Measurements from ENCODE around the gene KIAA1671. TPM values are rescaled to one million over a fixed set of nuclear protein-coding genes. Genes with fewer than 3 reads are reported as not detected.

KIAA1671 gene
- total and polyA plus RNA-seq, 2 of the 4 experiments (the other 2 are of a cell fraction) = 0.02 TPM; not detected in 1

- H3K79me1 ChIP-seq (ENCODE audit: low read depth in 1 of 2, low read length in 2 of 2) = no peaks in the 10 kb centered on the region
- H2AK9ac ChIP-seq (replicated peaks; ENCODE audit: low read depth, low read length, poor library complexity) = no peak overlapping the region
- no peak overlapping the region for H3K4ac ChIP-seq (ENCODE audit: low read depth, low read length)
- no TSS peak for BruUV-seq (replicated peaks)
- H2BK120ac ChIP-seq (ENCODE audit: low read depth, low read length) = no peak overlapping the region
- no peak overlapping the region for H2BK15ac ChIP-seq (ENCODE audit: low read depth, low read length)
- H3K36me3 ChIP-seq (ENCODE audit: control insufficient read depth, insufficient read depth, low read length) = no peaks in the 10 kb centered on the region
- H3K56ac ChIP-seq (ENCODE audit: extremely low read depth, insufficient read depth, low read length) = no peak overlapping the region
- no CpG with 5 or more reads among the region's 9 CpGs for WGBS, 2 experiments (ENCODE audit: extremely low coverage in 2 of 2, insufficient read length in 1 of 2)
- no peak overlapping the region for H2BK20ac ChIP-seq (ENCODE audit: low read depth, low read length)
- no peak overlapping the region for H3K18ac ChIP-seq (ENCODE audit: low read depth, low read length)
- no peaks in the 10 kb centered on the region for H3K4me1 ChIP-seq (ENCODE audit: control insufficient read depth, insufficient read depth, low read length)
- no peak for TF ChIP-seq BHLHE40 (IDR thresholded peaks at IDR 0.05; ENCODE audit: low read depth, low read length)
- TF ChIP-seq MXI1 (IDR thresholded peaks at IDR 0.05; ENCODE audit: borderline replicate concordance, low read depth, low read length) = no peak
- no peak for TF ChIP-seq SMC3 (IDR thresholded peaks at IDR 0.05; ENCODE audit: low read depth, low read length)
- TF ChIP-seq CHD1 (IDR thresholded peaks at IDR 0.05; ENCODE audit: low read depth, low read length) = no peak
- TF ChIP-seq NFE2L2 (IDR thresholded peaks at IDR 0.05; ENCODE audit: low read depth, low read length) = no peak
- no peak for TF ChIP-seq CEBPB (IDR thresholded peaks at IDR 0.05; ENCODE audit: low read depth, low read length)
- no peak for TF ChIP-seq CTCF (conservative IDR thresholded peaks at IDR 0.05; ENCODE audit: low read depth, low read length)
- no peaks in the 10 kb centered on the region for H4K20me1 ChIP-seq (ENCODE audit: insufficient read depth, low read length)
- no peak overlapping the region for H3K4me2 ChIP-seq (ENCODE audit: low read depth, low read length)
- no peak overlapping the region for H2BK5ac ChIP-seq (ENCODE audit: low read depth, low read length, poor library complexity, severe bottlenecking)
- in situ Hi-C loops (cut with MboI; ENCODE audit: low sequenced_read_pairs) (no loop called here), dilution Hi-C loops (cut with HindIII; ENCODE audit: low sequenced_read_pairs, unreplicated experiment) (no loop called here), intact Hi-C loops (cut with micrococcal nuclease) (no loop called here)
- H3K14ac ChIP-seq (replicated peaks; ENCODE audit: low read depth, low read length) = no peak overlapping the region
- no peaks in the 10 kb centered on the region; the same call in 1 of the 2 replicates for H3K27me3 ChIP-seq (ENCODE audit: control insufficient read depth, insufficient read depth, low read length)
- H3K9me1 ChIP-seq (ENCODE audit: insufficient read depth, low read length) = no peaks in the 10 kb centered on the region
- POLR2A ChIA-PET (ENCODE audit: unreplicated experiment) = no interaction called here
- H2AFZ ChIP-seq (replicated peaks; ENCODE audit: low read length, poor library complexity) = no peak overlapping the region
- no peak for ATAC-seq (ENCODE audit: low read depth)
- no peaks in the 10 kb centered on the region for H3K9me3 ChIP-seq (ENCODE audit: control insufficient read depth, insufficient read depth, low read length)
- no peak overlapping the region for H4K8ac ChIP-seq (ENCODE audit: low read depth in 2 of 2, low read length in 2 of 2)
- no peak overlapping the region for H3K9ac ChIP-seq (ENCODE audit: low read depth, low read length)
- no peak overlapping the region for H3K4me3 ChIP-seq (ENCODE audit: insufficient read depth, low read depth, low read length)
- no peak overlapping the region for H4K91ac ChIP-seq (ENCODE audit: insufficient read depth, low read depth, low read length)
- no peak for DNase-seq
- no peak overlapping the region for H2AK5ac ChIP-seq (ENCODE audit: low read depth, low read length)
- H4K5ac ChIP-seq (ENCODE audit: low read depth, low read length) = no peak overlapping the region
- no peak overlapping the region for H3K27ac ChIP-seq (ENCODE audit: insufficient read depth, low read length)
- CTCF ChIA-PET = no interaction called here
- no peak overlapping the region for H3K23ac ChIP-seq (ENCODE audit: low read depth, low read length)
These were observed 146.0 kb downstream of the KIAA1671 start for GRCh38 chr22:25098445-25099081.
